HCT116 (cell line): ENCODE measurements around the gene SLC44A3. TPM values are rescaled to one million over a fixed set of nuclear protein-coding genes. Genes with fewer than 3 reads are reported as not detected.

Experiments used
- ATAC-seq: fragments of 200-7000 bp; cut with Tn5 transposase; 2 replicates; pipeline ENCODE4 v1.9.1; 2020; ENCODE audit warnings: mild to moderate bottlenecking, moderate library complexity
- BruUV-seq: library from RNA; stranded (reverse); fragments of 400-500 nt; replicated peaks from 2 replicates; lab custom pipeline; 2021; lab: Mats Ljungman, UMichigan
- CTCF ChIA-PET: fragments of 300-600 bp; sonication (Branson Sonifier 250); formaldehyde crosslinking; loops from one replicate; lab custom pipeline; 2021; ENCODE audit warnings: antibody characterized with exemption; lab: Charles Lee
- POLR2A ChIA-PET: fragments of 300-600, 350-600 bp; sonication (Branson Sonifier 250); formaldehyde crosslinking; loops from one replicate; lab custom pipeline; 2021; ENCODE audit warnings: antibody characterized with exemption; lab: Charles Lee
- RAD21 ChIA-PET, 2 experiments: fragments of 300-600 bp; sonication (Branson Sonifier 250); formaldehyde crosslinking; loops; one replicate each; lab custom pipeline; 2023; ENCODE audit warnings: low total read pairs in 2 of 2; ENCODE audit not compliant: uncharacterized antibody in 2 of 2, unreplicated experiment in 2 of 2, low non-redundant PET in 1 of 2; lab: Charles Lee
- DNase-seq: peaks from one replicate; pipeline ENCODE4 v3.0.0-alpha.2; 2010; ENCODE audit warnings: low read depth, low spot score
- H2AFZ ChIP-seq: fragments of 200-600 bp; shearing (Covaris generic), sonication (generic); 2 replicates; pipeline ENCODE4 v1.6.1; 2017; ENCODE audit warnings: low read depth, mixed run types, mixed read lengths, antibody characterized with exemption, low read length; ENCODE audit not compliant: poor library complexity, severe bottlenecking
- H3K27ac ChIP-seq: 2 replicates; pipeline ENCODE4 v1.5.1; 2012; ENCODE audit warnings: low read depth, low read length
- H3K27me3 ChIP-seq: fragments of 200-600 bp; sonication (generic); 2 replicates; pipeline ENCODE4 v1.6.1; 2016; ENCODE audit warnings: mixed run types, low read length, mixed read lengths; ENCODE audit not compliant: insufficient read depth
- H3K36me3 ChIP-seq, 2 experiments: fragments of 200-500 bp in 1 of 2; fragments of 200-600 bp in 1 of 2; sonication (Bioruptor generic) in 1 of 2; sonication (generic) in 1 of 2; 2 replicates each; pipeline versions ENCODE4 v1.5.1 to v1.6.1; 2014 to 2016; ENCODE audit warnings: low read length in 2 of 2, inconsistent platforms in 1 of 2, mixed read lengths in 1 of 2, mixed run types in 1 of 2; ENCODE audit not compliant: insufficient read depth in 2 of 2, control insufficient read depth in 1 of 2
- H3K4me1 ChIP-seq, 2 experiments: fragments of 200-600 bp in 1 of 2; sonication (generic) in 1 of 2; 2 replicates each; pipeline versions ENCODE4 v1.5.1 to v1.6.1; 2012 to 2017; ENCODE audit warnings: low read length in 2 of 2, inconsistent platforms in 1 of 2, mild to moderate bottlenecking in 1 of 2, mixed read lengths in 1 of 2, mixed run types in 1 of 2, moderate library complexity in 1 of 2; ENCODE audit not compliant: insufficient read depth in 2 of 2, control insufficient read depth in 1 of 2
- H3K4me2 ChIP-seq: fragments of 200-600 bp; sonication (generic); 2 replicates; pipeline ENCODE4 v1.6.1; 2017; ENCODE audit warnings: mixed run types, low read length, mixed read lengths
- H3K4me3 ChIP-seq, 2 experiments: fragments of 200-600 bp in 1 of 2; sonication (generic) in 1 of 2; replicated peaks in 1 of 2; 2 replicates each; pipeline ENCODE4 v1.5.1; 2011 to 2016; ENCODE audit warnings: low read length in 2 of 2, control low read depth in 1 of 2, low read depth in 1 of 2, mild to moderate bottlenecking in 1 of 2, mixed read lengths in 1 of 2, mixed run types in 1 of 2
- H3K79me2 ChIP-seq: fragments of 200-600 bp; sonication (generic); 2 replicates; pipeline ENCODE4 v1.6.1; 2017; ENCODE audit warnings: mild to moderate bottlenecking, mixed run types, low read length, moderate library complexity, mixed read lengths; ENCODE audit not compliant: insufficient read depth
- H3K9ac ChIP-seq: fragments of 200-600 bp; sonication (generic); 2 replicates; pipeline ENCODE4 v1.6.1; 2016; ENCODE audit warnings: low read length, mixed read lengths
- H3K9me2 ChIP-seq: fragments of 200-600 bp; sonication (generic), shearing (Covaris generic); 2 replicates; pipeline ENCODE4 v1.6.1; 2017; ENCODE audit warnings: mixed run types, mild to moderate bottlenecking, moderate library complexity; ENCODE audit not compliant: insufficient read depth
- H3K9me3 ChIP-seq, 2 experiments: fragments of 200-500 bp in 1 of 2; fragments of 200-600 bp in 1 of 2; sonication (Bioruptor generic) in 1 of 2; sonication (generic) in 1 of 2; 2 replicates each; pipeline ENCODE4 v1.6.1; 2014 to 2017; ENCODE audit warnings: low read length in 2 of 2, mixed read lengths in 2 of 2, inconsistent platforms in 1 of 2, low read depth in 1 of 2, mild to moderate bottlenecking in 1 of 2, mixed run types in 1 of 2, moderate library complexity in 1 of 2; ENCODE audit not compliant: control insufficient read depth in 1 of 2, insufficient read depth in 1 of 2
- H4K20me1 ChIP-seq: fragments of 200-600 bp; sonication (generic), shearing (Covaris generic); 2 replicates; pipeline ENCODE4 v1.6.1; 2017; ENCODE audit warnings: mixed run types, mild to moderate bottlenecking, moderate library complexity; ENCODE audit not compliant: insufficient read depth
- EGR1 ChIP-seq: IDR thresholded peaks from 2 replicates; pipeline ENCODE4 v1.6.1; 2012; ENCODE audit warnings: low read depth
- EZH2 ChIP-seq: fragments of 200-600 bp; sonication (generic); IDR thresholded peaks from 2 replicates; pipeline ENCODE4 v1.6.1; 2017; ENCODE audit warnings: antibody characterized with exemption, mixed run types
- EZH2phosphoT487 ChIP-seq: fragments of 200-600 bp; IDR thresholded peaks from 2 replicates; pipeline ENCODE4 v1.6.1; 2018; ENCODE audit warnings: antibody characterized with exemption, borderline replicate concordance
- POLR2AphosphoS5 ChIP-seq: IDR thresholded peaks from 2 replicates; pipeline ENCODE4 v1.6.1; 2011; ENCODE audit warnings: mild to moderate bottlenecking, low read depth, low read length, moderate library complexity
- SP1 ChIP-seq: IDR thresholded peaks from 2 replicates; pipeline ENCODE4 v1.6.1; 2012; ENCODE audit warnings: low read depth
- intact Hi-C: fragments of 100-400 bp; cut with micrococcal nuclease; formaldehyde crosslinking; loops from 2 replicates; pipeline ENCODE4 v1.10.0; 2022
- total RNA-seq: library from RNA; stranded (reverse); gene quantifications from one replicate; pipeline ENCODE4 v1.2.1, GENCODE V29; 2021; ENCODE audit not compliant: unreplicated experiment
- TF ChIP-seq, protein P1 (sequence below): IDR thresholded peaks from 2 replicates; pipeline ENCODE4 v1.6.1; 2012; ENCODE audit warnings: low read depth
- TF ChIP-seq, protein P2 (sequence below): IDR thresholded peaks from 2 replicates; pipeline ENCODE4 v1.6.1; 2012

SLC44A3 gene
- total RNA-seq, 1 experiment from 2014 or later: 9.6 TPM

DNA sequence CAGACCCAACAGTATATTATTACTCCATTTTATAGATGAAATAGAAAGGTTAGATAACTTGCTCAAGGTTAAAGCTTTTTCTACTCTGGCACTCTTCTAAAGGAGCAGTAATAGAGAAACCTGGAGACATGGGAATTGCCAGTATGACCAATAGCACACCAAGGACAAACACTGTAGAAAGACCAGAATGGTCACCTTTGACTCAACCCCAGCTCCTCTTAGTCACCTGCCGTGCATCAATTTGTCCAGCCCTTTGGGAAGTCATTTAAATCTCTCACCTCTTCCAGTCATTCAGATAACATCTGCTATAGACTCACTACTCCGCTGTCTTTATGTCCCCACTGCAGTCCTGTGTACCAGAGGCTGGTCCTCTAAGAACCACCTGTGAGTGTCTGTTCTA lies 23.9 kb upstream of the SLC44A3 start:
- POLR2A ChIA-PET: no interaction called here
- H3K9ac ChIP-seq: no peak overlapping the region

More for the DNA sequence above, 23.9 kb upstream of the SLC44A3 start:
- no peaks in the 10 kb centered on the region for H3K27me3 ChIP-seq
- intact Hi-C loops: no loop called here
- ChIA-PET RAD21 (no interaction called here), CTCF (no interaction called here)
- no peaks in the 10 kb centered on the region for H3K9me3 ChIP-seq
- no peak overlapping the region for H3K4me3 ChIP-seq
- no peak overlapping the region for H2AFZ ChIP-seq
- H3K4me1 ChIP-seq: peaks cover 12 to 70% of the 10 kb centered on the region in 2 experiments
- ATAC-seq (no peak), DNase-seq (no peak)
- H4K20me1 ChIP-seq: no peaks in the 10 kb centered on the region
- H3K4me2 ChIP-seq: no peak overlapping the region
- BruUV-seq: no TSS peak
- TF ChIP-seq, protein P1, sequence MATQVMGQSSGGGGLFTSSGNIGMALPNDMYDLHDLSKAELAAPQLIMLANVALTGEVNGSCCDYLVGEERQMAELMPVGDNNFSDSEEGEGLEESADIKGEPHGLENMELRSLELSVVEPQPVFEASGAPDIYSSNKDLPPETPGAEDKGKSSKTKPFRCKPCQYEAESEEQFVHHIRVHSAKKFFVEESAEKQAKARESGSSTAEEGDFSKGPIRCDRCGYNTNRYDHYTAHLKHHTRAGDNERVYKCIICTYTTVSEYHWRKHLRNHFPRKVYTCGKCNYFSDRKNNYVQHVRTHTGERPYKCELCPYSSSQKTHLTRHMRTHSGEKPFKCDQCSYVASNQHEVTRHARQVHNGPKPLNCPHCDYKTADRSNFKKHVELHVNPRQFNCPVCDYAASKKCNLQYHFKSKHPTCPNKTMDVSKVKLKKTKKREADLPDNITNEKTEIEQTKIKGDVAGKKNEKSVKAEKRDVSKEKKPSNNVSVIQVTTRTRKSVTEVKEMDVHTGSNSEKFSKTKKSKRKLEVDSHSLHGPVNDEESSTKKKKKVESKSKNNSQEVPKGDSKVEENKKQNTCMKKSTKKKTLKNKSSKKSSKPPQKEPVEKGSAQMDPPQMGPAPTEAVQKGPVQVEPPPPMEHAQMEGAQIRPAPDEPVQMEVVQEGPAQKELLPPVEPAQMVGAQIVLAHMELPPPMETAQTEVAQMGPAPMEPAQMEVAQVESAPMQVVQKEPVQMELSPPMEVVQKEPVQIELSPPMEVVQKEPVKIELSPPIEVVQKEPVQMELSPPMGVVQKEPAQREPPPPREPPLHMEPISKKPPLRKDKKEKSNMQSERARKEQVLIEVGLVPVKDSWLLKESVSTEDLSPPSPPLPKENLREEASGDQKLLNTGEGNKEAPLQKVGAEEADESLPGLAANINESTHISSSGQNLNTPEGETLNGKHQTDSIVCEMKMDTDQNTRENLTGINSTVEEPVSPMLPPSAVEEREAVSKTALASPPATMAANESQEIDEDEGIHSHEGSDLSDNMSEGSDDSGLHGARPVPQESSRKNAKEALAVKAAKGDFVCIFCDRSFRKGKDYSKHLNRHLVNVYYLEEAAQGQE: no peak
- TF ChIP-seq EZH2: no peak
- no peak for TF ChIP-seq SP1
- no peak for TF ChIP-seq EGR1
- TF ChIP-seq EZH2phosphoT487: no peak
- TF ChIP-seq, protein P2, sequence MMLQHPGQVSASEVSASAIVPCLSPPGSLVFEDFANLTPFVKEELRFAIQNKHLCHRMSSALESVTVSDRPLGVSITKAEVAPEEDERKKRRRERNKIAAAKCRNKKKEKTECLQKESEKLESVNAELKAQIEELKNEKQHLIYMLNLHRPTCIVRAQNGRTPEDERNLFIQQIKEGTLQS: no peak
- no peak for TF ChIP-seq POLR2AphosphoS5
- H3K79me2 ChIP-seq: no peaks in the 10 kb centered on the region
- H3K36me3 ChIP-seq: no peaks in the 10 kb centered on the region
- no peaks in the 10 kb centered on the region for H3K9me2 ChIP-seq
- H3K27ac ChIP-seq: no peak overlapping the region
